Activated T-cell treated with anti-CD3 and anti-CD28 coated beads, Interleukin-2, amount 50 U/mL, for 1 hour (primary cell): ENCODE results near the gene VSNL1.

Experiments used
- DNase-seq: peaks from one replicate; pipeline ENCODE4 v3.0.0-alpha.2; 2020

The VSNL1 gene

DNA sequence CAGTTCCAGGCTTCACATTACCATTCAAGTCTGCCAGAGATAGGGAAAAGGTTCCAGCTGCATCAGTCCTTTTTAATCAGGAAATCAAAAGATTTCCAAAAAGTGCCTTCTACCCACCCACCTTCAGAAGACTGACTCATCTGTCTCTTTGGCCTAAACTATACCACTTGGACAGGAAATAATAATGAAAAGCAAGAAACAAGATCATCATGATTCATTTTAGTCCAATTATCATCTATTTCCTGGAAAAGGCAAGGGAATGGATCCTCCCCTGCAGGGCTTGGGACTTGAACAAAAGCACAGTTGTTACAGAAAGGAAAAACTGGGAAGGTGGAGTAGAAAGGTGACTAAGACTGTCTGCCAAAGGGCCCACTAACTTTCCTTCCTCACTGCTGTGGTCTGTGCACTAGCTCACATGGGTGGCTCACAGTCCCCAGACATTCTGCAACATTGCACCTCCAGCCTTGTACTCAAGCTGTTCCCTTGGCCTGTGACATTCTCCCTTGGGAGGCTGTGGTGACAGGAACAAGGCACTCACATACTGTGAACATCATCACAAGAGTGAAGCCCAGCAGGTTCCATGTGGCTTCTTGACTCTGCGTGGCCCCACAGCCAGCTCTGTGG, 75.3 kb downstream of the VSNL1 start:
- no peak for DNase-seq

DNA sequence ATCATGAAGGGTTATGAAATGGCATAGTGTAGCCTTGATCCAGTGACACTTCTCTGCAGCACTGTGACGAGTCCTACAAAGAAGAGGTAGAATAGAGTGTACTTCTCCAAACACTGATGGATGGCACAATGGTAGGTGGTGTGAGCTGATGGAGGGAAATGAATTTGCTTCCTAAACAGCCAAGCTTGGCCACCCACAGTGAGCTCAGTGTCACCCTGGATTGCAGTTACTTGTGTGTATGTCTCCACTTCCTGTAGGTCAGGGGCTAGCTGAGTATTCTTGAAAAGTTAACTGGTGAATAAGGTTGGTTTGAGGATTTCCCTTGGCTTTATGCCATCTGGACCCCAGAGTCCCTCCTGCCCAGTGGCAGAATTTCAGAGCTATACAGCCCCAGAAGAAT, 75.9 kb downstream of the VSNL1 start:
- no peak for DNase-seq

DNA sequence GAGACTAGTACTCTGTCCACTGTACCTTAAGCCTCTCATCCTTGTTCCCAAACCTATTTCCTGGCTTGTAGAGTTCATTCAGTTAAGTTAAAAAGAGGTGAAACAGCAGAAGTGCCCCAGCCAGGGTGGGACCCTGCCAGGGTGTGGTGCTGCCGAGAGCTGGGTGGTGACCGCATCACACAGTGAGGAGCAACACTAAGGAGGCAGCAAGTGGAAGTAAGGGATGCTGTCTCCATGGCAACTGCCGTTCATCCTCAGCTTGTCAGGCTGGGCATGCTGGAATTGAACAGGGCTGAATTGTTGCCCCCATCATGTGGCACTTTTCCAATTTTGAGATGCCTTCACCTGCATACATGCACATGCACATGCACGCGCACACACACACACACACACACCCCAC, 77.0 kb downstream of the VSNL1 start:
- no peak for DNase-seq

DNA sequence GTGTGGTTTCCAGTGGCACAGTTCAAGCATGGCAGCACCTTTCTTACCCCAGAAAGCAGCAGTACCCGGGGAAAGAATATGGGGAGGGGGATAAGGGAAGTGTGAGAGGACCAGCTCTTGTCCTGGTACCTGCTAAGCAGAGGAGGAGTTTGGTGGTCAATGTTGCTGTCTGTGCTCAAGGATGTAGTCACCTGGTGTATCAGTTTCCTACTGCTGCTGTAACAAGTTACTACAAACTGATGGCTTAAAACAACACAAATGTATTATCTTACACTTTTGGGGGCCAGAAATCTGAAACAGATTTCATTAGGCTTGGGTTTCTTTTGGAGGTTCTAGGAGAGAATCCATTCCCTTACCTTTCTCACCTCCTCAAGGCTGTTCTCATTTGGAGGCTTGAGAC, 77.5 kb downstream of the VSNL1 start:
- DNase-seq: no peak

GRCh38 chr2:17620280-17620679, 79.8 kb downstream of the VSNL1 start:
- no peak for DNase-seq

- DNase-seq: no peak
Measured at GRCh38 chr2:17620841-17621240, 80.3 kb downstream of the VSNL1 start.

- no peak for DNase-seq
Measured at GRCh38 chr2:17621781-17622180, 81.3 kb downstream of the VSNL1 start.

GRCh38 chr2:17625446-17625845, 85.0 kb downstream of the VSNL1 start:
- DNase-seq: no peak

- no peak for DNase-seq
Measured at GRCh38 chr2:17626986-17627385, 86.5 kb downstream of the VSNL1 start.

DNA sequence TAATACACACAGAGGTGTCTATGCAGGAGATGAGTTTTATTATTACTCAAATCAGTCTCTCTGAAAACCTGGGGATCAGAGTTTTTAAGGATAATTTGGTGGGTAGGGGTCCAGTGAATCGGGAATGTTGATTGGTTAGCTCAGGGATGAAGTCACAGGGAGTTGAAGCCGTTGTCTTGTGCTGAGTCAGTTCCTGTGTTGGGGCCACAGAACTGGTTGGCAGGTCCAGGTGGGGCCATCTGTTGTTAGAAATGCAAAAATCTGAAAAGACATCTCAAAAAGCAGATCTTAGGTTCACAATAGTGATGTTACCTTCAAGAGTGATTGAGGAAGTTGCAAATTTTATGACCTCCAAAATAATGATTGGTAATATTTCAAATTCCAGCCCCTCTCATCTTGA, 86.9 kb downstream of the VSNL1 start:
- no peak for DNase-seq

DNA sequence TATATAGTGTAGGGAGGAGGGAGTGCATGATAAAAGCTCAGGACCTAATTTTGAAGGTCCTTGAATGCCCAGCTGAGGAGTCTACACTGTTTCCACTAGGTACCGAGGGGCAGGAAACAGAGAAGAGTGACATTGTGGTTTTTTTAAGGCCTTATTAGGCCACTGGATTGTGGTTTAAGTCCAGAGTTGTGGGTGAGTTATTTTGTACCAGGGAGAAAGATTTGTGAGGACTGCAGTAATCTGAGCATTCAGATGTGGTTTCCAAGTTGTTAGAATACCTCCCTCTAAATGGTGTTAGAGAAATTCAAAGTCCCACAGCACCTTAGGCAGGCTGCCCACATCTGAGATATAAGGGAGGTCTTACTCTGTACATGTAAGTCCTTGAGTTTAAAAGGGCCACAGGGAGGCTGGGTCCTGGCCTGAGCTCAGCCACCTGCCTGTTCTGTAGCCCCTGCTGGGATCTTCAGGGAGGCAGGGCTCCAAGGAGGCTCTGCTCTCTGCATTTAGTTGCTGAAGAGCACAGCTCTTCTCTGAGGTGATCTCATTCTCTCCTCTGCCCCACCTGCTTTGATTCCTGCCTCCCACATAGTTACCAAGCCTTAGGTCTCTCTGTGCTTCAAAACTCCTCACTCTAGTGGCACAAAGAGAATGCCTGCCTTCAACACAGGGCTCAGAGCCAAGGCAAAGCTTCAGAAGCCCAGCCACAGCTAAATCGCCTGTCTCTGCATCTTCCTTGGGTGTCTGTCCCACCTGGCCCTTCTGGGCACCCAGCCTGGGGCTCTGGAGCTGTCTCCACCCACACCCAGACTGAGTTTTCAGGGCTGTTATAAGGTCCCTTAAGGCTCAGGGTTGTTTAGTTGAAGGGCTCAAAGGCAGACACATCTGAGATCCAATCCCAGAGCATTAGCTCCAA, 88.1 kb downstream of the VSNL1 start:
- DNase-seq: no peak

- DNase-seq: no peak
Measured at GRCh38 chr2:17630089-17630488, 89.6 kb downstream of the VSNL1 start.

DNA sequence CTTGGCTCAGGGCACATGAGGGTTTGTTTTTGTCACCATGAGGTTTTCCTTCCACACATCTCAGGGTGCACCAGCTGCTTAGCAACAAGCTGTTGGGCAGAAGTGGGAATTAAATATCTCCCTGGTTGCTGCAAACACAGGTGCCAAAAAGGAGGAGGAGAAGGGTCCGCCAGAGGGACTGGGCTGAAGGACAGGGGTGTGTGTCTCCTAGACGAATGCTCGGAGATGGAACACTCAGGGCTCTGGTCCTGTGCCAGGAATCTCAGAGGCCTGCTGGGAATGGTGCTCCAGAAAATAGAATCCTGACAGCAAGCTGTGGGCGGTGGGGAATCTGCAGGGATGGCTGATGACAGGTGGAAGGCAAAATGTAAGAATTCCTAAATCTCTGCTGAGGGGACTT, 94.5 kb downstream of the VSNL1 start:
- DNase-seq: no peak

DNA sequence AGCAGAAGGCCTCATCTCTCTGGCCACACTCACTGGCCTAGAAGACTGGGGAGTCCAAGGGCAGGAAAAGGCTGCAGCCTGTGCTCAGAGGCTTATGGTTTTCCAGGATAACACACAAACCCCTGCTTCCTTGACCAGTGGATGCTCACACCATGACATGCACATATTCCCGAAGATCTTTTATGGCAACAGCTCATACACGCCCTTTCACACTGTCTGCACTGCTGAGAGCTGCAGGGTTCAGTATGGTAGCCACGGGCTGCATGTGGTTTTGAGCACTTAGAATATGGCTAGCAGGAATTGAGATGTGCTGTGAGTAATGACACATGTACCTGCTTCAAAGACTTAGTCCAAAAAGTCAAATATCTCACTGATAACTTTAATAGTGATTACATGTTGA, 95.8 kb downstream of the VSNL1 start:
- no peak for DNase-seq

DNA sequence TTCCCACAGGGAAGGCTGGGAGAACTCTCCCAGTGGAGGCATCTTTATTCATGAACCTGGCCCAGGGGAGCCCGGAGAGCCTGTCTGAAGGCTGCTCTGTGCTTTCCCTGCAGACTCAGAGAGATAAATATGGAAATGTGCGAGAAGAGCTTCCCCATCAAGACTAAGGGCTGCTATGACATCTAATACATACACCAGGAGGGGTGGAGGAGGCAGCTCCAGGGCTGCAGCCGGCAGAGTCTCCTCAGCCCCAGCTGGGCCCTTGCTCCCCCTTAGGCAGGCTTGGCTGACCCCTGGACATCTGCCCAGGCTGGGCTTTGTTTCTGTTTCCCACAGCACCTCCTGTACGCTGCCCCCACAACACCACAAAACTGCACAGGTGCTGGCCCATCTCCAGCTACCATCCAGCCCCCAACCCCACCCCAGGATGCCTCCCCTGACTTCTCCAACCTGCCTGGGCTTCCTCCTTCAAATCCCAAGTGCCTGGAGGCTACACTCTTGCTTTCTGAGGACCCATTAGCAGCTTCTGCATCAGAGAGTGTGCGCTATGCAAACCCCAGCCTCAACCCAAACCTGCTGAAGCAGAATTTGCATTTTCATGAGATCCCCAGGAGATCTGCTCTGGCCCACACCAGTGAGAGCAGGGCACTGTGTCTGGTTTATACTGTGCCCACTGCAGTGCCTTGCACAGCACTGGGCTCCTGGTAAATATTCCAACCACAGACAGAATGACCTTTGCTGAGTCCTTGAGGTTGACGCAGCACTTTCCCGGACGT, 96.8 kb downstream of the VSNL1 start:
- DNase-seq: no peak

DNA sequence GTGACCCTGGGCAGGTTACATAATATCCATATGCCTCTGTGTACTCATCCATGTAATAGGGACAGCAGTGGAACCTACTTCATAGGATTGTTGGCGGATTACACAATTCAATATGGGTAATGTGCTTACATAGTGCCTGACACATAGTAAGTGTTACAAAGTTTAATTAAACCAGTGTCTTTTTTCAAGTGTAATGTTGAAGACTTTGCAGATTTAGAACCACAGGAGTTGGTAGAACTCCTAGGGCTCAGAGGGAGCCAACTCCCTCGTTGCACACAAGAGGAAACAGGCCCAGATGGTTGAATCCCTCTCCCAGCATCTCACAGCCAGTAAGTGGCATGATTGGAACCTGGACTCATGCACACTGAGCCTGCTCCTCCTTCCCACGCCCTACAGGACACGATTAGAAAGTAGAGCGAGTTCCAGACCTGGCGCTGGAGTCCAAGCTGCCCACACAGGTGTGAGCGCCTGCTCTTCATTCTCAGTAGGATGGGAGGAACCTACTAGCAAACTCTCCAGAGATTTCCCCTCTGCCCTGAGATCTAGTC, 97.8 kb downstream of the VSNL1 start:
- DNase-seq: no peak

DNA sequence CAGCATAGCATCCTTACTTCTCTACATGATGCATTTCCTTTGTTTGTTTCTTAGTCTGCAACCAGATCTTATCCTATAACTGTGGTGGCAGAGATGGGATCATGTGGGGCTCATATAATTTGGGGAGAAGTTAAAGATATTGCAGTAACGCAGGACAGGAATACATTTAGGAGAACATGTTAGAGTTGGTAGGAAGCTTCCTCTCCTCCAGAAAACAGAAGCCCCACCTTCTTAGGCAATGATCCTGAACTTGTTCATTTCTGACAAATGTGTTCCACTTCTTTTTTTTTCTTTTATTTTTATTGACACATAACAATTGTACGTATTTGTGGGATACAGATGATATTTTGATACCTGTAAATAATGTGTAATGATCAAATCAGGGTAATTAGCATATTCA, 99.9 kb downstream of the VSNL1 start:
- DNase-seq: no peak

DNA sequence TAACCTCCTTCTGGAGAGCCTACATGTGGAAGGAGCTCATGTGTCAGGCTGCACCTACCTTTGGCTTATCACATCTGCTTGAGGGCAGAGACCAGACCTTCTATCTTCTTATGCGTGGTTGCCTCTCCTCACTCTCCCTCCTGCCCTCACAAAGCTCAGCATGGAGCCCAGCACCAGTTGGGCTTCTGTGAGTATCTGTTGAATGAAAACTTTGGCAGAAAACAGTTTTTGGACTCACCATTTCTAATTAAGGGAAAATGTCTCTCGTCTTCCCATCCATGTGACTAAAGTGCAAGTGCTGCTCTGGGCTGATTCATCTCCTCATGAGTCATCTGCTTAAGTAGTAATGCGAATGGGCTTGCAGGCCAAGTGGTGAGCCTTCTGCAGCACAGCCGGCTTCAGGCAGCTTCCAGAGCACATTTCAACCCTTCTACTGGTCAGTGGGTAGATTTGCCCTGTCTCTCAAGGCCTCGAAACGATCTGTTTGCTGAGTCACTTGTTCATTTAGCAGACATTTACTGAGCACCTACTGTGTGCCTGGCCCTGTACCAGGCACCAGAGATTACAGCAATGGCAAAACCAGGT, 102.6 kb downstream of the VSNL1 start:
- no peak for DNase-seq

DNA sequence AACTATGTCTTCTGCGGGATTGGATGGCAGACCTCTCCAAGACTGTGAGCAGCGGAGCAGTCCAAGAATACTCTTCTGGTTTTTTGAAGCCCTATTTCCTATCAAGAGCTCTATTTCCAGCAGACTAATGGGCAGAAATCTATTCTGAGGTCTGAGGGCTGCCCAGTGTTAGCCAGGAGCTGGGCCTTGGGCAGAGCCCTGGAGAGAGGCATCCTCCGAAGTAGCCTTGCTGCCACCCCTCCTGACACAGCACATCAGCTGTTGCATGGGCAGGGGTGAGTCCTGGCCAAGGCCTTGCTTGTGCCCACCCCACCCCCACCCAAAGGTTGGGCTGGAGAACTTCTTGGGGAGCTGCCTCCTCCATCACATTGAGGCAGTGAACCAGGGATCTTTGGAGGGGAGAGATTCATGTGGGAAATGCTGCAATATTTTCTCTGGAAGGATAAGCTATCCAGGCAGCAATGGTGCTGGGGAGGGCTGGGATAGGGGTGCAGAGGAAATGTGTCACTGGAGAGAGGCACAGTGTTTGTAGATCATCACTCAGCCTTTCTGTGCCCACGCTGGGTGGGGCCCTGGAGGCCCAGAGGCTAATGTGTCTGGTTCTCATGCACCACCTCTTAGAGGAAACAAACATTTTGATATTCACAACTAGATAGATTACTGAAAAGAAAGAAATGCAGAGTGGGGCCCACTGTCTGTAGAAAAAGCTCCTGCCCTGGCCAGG, 104.7 kb downstream of the VSNL1 start:
- DNase-seq: no peak

- DNase-seq: no peak
Measured at GRCh38 chr2:17646081-17646554, 105.6 kb downstream of the VSNL1 start.

DNA sequence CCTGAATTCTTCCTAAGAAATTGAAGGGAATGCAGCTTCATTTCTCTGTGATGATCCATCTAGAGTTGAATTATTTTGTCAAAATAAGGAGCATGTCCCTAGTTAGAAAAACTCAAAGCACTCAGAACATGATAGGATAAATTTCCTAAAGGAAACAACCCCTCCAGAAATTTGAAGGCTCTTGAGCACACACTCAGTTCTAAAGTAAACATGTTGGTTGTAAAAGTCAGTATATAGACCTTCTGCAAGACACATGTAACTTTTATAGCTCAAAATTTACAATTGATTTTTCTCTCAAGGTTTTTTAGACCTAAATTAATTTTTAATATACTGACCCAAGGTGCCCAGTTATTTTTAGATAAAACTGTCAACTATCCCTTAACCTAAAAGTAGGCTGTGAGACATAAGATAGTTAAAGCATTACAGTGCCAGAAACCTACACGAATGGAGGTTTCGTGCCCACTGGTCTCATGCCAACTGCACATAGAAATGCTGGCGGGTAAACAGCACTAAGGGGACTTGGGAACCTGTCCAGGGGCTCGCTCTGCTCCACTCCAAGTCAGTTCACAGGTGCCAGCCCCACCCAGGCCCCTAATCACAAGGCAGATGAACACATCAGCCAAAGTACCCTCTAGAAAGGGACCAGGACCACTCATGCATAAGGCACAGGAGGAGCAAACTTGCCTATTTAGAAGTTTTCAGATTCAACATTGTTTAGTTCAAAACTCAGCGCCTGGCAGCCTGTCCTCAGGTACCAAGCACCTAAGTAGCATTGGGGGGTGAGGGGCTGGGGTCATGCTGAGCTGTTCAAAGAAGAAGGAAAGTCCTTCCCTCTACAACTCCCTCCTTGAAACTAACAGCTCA, 106.6 kb downstream of the VSNL1 start:
- no peak for DNase-seq
